Putamen (tissue), 1 donor: ENCODE results near the gene EBF3.

Experiments used
- DNase-seq: peaks from one replicate; pipeline ENCODE4 v3.0.0-alpha.2; 2016; ENCODE audit warnings: low spot score

The EBF3 gene

DNA sequence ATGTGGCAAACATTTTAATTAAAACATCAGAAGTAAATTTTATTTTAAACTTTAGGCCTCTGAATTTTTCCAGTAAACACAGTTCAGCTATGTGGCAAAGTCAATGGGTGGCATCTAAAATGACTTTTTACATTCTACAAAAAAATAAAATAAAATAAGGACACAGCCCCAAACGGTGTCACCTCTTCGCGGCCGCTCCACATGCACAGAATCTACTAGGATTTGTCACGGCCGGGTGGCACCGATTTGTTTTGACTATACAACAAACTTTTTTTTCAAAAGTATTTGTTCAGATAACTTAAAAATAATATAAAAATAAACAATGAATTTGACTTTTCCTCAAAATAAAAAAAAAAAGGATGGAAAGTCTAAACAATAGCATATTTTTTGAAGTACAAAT is 127.8 kb downstream of the EBF3 start:
- no peak for DNase-seq

DNA sequence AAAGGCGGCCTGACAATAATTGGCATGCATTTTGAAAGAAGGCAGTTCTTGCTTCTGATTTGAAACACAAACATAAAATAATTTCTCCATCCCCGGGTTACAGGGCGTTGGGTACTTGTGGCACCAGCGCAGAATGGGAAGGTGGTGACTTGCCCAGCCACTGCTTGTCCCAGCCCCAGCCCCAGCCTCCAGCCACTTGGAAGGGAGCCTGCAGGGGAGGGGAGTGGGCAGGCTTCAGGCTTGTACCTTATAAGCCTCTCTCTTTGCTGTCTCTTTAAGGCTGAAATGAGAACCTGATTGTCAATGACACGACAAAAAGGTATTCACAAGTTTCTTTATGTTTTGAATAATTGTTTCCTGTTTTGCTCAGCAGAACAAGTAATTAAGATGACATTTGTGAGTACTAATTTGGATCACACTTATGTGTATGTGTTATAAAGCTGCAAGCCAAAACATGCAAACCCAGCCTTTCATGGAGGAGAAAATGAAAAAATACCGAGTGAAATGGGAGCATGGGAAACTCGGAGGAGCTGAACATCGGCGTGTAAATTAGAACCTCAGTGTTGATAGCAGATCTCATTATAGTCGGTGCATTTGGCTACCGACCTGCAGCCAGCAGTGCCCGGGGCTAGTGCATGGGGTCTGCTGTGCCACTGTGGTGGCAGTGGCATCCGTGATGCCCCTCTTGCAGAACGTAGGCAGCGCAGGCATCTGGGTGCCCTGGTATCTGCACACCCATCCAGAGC is 129.9 kb downstream of the EBF3 start:
- no peak for DNase-seq

- no peak for DNase-seq
These were observed 130.6 kb downstream of the EBF3 start for GRCh38 chr10:129833468-129833950.

- DNase-seq, result no peak
These were observed 131.3 kb downstream of the EBF3 start for GRCh38 chr10:129832573-129833467.

- DNase-seq, result no peak
These were observed 132.9 kb downstream of the EBF3 start for GRCh38 chr10:129831150-129831549.

- no peak for DNase-seq
These were observed 138.2 kb downstream of the EBF3 start for GRCh38 chr10:129825826-129826225.

- DNase-seq, result no peak
These were observed 138.9 kb downstream of the EBF3 start for GRCh38 chr10:129825221-129825620.

DNA sequence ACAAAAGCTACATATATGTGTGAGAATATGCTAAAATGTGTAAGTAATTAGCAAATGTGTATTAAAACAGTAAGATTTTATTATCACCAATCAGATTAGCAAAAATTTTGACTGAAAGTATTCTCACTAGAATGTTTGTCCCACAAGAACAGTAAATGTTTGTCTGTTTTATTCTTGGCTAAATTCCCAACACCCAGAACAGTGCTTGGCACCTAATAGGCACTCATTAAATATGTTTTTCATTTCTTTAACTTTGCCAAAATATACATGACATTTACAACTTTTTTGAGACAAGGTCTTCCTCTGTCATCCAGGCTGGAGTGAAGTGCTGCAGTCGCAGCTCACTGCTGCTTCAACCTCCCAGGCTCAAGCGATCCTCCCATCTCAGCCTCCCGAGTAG is 143.6 kb downstream of the EBF3 start:
- no peak for DNase-seq

GRCh38 chr10:129816656-129817045 is 147.4 kb downstream of the EBF3 start:
- no peak for DNase-seq

- DNase-seq, result no peak
These were observed 148.0 kb downstream of the EBF3 start for GRCh38 chr10:129815898-129816655.

DNA sequence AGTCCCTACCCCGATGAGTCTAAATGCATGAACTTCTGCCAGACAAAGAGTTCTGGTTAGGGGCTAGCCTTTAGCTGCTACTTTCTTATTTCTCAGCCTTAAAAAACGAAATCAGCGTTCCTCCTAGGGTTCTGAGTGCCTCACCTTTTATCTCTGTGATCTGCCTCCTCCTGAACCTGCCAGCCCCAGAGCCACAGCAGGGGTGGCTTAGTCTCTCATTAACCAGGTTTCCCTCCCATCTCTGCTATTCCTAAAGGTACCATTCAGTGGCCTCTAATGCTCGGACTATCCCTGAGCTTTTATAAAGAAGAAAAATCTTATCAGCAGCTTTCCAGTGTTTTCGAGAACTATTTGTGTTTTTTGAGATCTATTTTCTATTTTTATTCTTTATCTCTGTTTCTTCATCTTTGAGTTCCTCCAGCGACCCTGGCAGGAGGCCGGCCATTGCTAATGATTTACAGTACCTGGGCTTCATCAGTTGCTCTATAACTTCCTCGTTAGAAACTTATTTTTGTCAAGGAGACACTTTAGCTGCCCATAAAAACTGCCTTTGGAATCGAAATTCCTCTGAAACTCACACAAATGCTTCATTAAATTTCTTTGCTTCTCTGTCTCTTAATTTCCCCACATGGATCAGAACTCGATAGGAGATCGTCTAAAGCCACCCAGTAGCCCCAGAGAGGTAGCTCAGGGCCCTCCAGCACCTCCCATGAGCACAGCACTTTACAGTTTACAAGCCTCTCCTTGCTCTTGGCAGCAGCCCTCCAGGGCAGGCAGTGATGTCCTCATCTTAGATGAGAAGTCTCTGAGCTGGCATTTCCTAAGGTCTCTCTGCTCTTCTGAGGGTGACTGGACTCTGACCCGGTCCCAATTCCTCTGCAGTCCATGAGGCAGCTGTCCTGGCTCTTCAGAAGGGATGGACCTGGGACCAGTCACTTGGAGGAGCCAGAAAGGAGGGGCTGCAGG is 149.1 kb downstream of the EBF3 start:
- DNase-seq, result no peak

DNA sequence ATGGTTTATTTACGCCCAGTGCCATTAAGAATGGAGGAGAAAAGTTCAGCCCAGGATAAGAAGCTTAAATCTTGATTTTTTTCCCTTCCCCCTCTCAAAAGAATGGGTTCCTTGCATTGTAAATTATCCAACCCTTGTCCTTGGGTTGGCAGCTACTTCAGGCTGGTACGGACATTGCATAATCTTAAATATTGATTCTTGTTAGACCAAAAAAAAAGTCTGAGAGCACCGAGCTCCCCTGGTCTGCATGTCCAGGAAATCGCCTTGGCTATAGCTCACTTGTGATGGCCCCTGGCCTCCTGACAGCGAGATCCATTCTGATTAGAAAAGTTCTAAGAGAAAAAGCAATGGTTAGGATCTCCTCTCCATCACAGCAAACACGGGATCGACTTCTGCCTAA is 151.7 kb downstream of the EBF3 start:
- no peak for DNase-seq

GRCh38 chr10:129811208-129811607 is 152.9 kb downstream of the EBF3 start:
- DNase-seq, result no peak

DNA sequence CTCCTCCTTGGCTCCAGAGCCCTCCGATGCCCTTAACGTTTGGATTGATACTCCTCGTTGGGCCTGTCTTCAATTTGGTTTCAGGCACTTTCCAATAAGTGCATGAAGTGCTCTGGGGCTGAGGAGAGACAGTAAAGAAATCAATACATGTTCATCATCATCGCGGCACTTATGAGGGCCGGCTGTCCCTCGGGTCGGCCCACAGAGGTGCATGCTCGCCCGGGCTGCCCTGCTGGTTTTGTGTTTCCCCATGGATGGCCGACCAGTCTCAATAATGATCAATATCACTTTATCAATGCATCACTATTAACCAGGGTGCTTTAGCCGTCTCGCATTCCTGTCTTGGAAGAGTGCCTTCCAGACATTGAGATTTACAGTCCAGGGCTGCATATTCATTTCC is 154.2 kb downstream of the EBF3 start:
- no peak for DNase-seq

- no peak for DNase-seq
These were observed 154.6 kb downstream of the EBF3 start for GRCh38 chr10:129809431-129809830.

GRCh38 chr10:129808092-129808983 is 155.7 kb downstream of the EBF3 start:
- no peak for DNase-seq

DNA sequence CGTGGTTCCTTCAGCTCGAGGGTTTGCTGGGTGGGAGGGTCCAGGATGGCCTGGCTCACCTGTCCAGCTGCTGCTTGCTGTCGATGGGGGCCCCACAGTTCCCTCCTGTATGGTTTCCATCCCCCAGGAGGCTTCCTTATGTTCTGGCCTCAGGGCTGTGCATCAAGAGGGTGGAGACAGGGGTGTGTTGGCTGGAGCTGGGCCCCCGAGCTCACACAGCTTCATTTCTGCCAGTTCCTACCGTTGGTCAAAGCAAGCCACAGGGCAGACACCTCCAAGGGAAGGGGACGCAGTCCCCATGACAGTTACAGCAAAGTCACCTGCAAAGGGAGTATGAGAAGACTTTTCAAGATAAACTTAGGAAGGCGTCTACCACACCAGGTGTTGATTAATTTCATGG is 156.9 kb downstream of the EBF3 start:
- DNase-seq, result no peak

- no peak for DNase-seq
These were observed 163.2 kb downstream of the EBF3 start for GRCh38 chr10:129800796-129801340.

DNA sequence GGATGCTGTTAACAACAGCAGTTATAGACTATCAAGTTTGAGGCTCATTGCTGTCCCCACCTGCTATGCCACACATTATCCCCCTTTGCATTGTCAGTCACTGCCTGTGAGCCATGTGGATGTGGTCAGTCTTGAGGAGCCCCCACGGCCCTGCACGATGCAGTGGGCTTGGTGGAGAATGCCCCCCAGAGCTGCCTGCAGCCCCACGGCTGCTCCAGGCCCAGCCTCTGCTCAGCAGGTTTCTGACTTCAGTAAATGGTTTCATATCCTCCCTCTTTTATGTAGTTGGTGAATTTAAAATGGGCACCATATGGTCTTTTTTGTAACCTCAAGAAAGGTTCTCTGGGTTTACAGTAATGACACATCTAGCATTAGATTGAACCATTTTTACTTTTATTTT is 164.1 kb downstream of the EBF3 start:
- DNase-seq, result no peak
